ENCODE data around the gene BROX.
"Not testable (repeated sequence)": the region's sequence is repeated elsewhere in the genome, so short reads cannot be mapped to it uniquely, and the experiment has no call there.

The BROX gene

GRCh38 chr1:222712253-222713090, at the start of gene BROX, which contains the start of gene AIDA:
Gene BROX (plus strand): TSS chr1:222712564. CDS start chr1:222715700, 3,136 bp downstream.
Gene AIDA (minus strand): TSS chr1:222712491. CDS start chr1:222712317, 174 bp downstream.
- no peak for TF ChIP-seq CTCF (conservative IDR thresholded peaks at IDR 0.05; ENCODE audit: low read length)

GRCh38 chr1:222663431-222663934, 48.9 kb upstream of the BROX start:
- H3K4me3 ChIP-seq (ENCODE audit: low read length), result no peak overlapping the region
- no peak for DNase-seq (ENCODE audit: low read depth)
- no peak for TF ChIP-seq CTCF (conservative IDR thresholded peaks at IDR 0.05; ENCODE audit: low read length)

More at GRCh38 chr1:222712253-222713090, at the start of gene BROX, which contains the start of gene AIDA:
- H3K4me3 ChIP-seq (ENCODE audit: low read length), result peak within 1 kb of the TSS; percentile 79
- DNase-seq (ENCODE audit: low read depth), result peak; percentile 81

- TF ChIP-seq CTCF (conservative IDR thresholded peaks at IDR 0.05; ENCODE audit: low read length), result no peak
- H3K4me3 ChIP-seq (ENCODE audit: low read length), result no peak overlapping the region
- peak; percentile 11 for DNase-seq (ENCODE audit: low read depth)
These were observed 46.4 kb upstream of the BROX start for GRCh38 chr1:222665964-222666363.

GRCh38 chr1:222668184-222668583, 44.2 kb upstream of the BROX start:
- DNase-seq (ENCODE audit: low read depth); H3K4me3 ChIP-seq (ENCODE audit: low read length): not testable (repeated sequence)

GRCh38 chr1:222669107-222669506, 43.3 kb upstream of the BROX start:
- DNase-seq (ENCODE audit: low read depth); H3K4me3 ChIP-seq (ENCODE audit: low read length): not testable (repeated sequence)

GRCh38 chr1:222670110-222670509, 42.3 kb upstream of the BROX start:
- no peak for TF ChIP-seq CTCF (conservative IDR thresholded peaks at IDR 0.05; ENCODE audit: low read length)
- DNase-seq (ENCODE audit: low read depth), result no peak
- H3K4me3 ChIP-seq (ENCODE audit: low read length), result no peak overlapping the region

GRCh38 chr1:222680080-222680479, 32.3 kb upstream of the BROX start:
- no peak overlapping the region for H3K4me3 ChIP-seq (ENCODE audit: low read length)
- DNase-seq (ENCODE audit: low read depth), result no peak
- TF ChIP-seq CTCF (conservative IDR thresholded peaks at IDR 0.05; ENCODE audit: low read length), result no peak

GRCh38 chr1:222691016-222691415, 21.3 kb upstream of the BROX start:
- TF ChIP-seq CTCF (conservative IDR thresholded peaks at IDR 0.05; ENCODE audit: low read length), result no peak
- DNase-seq (ENCODE audit: low read depth), result no peak
- H3K4me3 ChIP-seq (ENCODE audit: low read length), result no peak overlapping the region

Data from AG10803 (cell line).